ENCODE measurements around the gene C2orf68.

GRCh38 chr2:85593023-85593422 lies 18.8 kb downstream of the C2orf68 start:
- TF ChIP-seq PRDM15 (CRISPR knock-in tag; IDR thresholded peaks at IDR 0.05), result no peak
- no peak for TF ChIP-seq ZNF138 (CRISPR knock-in tag; conservative IDR thresholded peaks at IDR 0.05)
- no peak for TF ChIP-seq CTCF (IDR thresholded peaks at IDR 0.05)
- TF ChIP-seq ETV6 (CRISPR knock-in tag; IDR thresholded peaks at IDR 0.05), result no peak
- no peak for TF ChIP-seq ZNF396 (CRISPR knock-in tag; IDR thresholded peaks at IDR 0.05; ENCODE audit: borderline replicate concordance)
- no peak for TF ChIP-seq ZNF263 (CRISPR knock-in tag; IDR thresholded peaks at IDR 0.05; ENCODE audit: low read depth)
- no peak for TF ChIP-seq JUN (CRISPR knock-in tag; IDR thresholded peaks at IDR 0.05)
- TF ChIP-seq TEAD4 (CRISPR knock-in tag; IDR thresholded peaks at IDR 0.05), result no peak
- TF ChIP-seq CREM (CRISPR knock-in tag; IDR thresholded peaks at IDR 0.05), result no peak
- TF ChIP-seq USF1 (CRISPR knock-in tag; IDR thresholded peaks at IDR 0.05), result no peak
- TF ChIP-seq RELA (CRISPR knock-in tag; IDR thresholded peaks at IDR 0.05; ENCODE audit: borderline replicate concordance), result no peak
- no peak for TF ChIP-seq CREB1 (CRISPR knock-in tag; IDR thresholded peaks at IDR 0.05)

Measured in WTC11 (cell line).